Hepatocyte (in vitro differentiated cells): ENCODE results near the gene ZNF280D. TPM values are rescaled to one million over a fixed set of nuclear protein-coding genes. Genes with fewer than 3 reads are reported as not detected.

ENCODE experiments used
- DNase-seq: peaks from one replicate; pipeline ENCODE4 v3.0.0-alpha.2; 2016; ENCODE audit warnings: low spot score
- H2AFZ ChIP-seq: fragments of 200-600 bp; sonication (generic); 2 replicates; pipeline ENCODE4 v1.6.0; 2016; ENCODE audit warnings: antibody characterized with exemption, mild to moderate bottlenecking
- H3K27ac ChIP-seq: fragments of 200-600 bp; sonication (generic); 2 replicates; pipeline ENCODE4 v1.5.1; 2016; ENCODE audit warnings: mild to moderate bottlenecking
- H3K27me3 ChIP-seq: fragments of 200-600 bp; sonication (generic); 2 replicates; pipeline ENCODE4 v1.6.1; 2016
- H3K36me3 ChIP-seq: fragments of 200-600 bp; sonication (generic); replicated peaks from 2 replicates; pipeline ENCODE4 v1.5.1; 2016; ENCODE audit warnings: low read depth; ENCODE audit not compliant: insufficient read depth
- H3K4me1 ChIP-seq: fragments of 200-600 bp; sonication (generic); 2 replicates; pipeline ENCODE4 v1.5.1; 2016; ENCODE audit warnings: mild to moderate bottlenecking, moderate library complexity; ENCODE audit not compliant: insufficient read depth
- H3K4me2 ChIP-seq: fragments of 200-600 bp; sonication (generic); 2 replicates; pipeline ENCODE4 v1.6.0; 2016
- H3K4me3 ChIP-seq: fragments of 200-600 bp; sonication (generic); 2 replicates; pipeline ENCODE4 v1.5.1; 2016; ENCODE audit warnings: mild to moderate bottlenecking
- H3K79me2 ChIP-seq: fragments of 200-600 bp; sonication (generic); 2 replicates; pipeline ENCODE4 v1.6.0; 2017; ENCODE audit warnings: mild to moderate bottlenecking
- H3K9me2 ChIP-seq: fragments of 200-600 bp; sonication (generic); replicated peaks from 2 replicates; pipeline ENCODE4 v1.6.0; 2017; ENCODE audit warnings: mild to moderate bottlenecking; ENCODE audit not compliant: insufficient read depth
- H3K9me3 ChIP-seq: fragments of 200-600 bp; sonication (generic); 2 replicates; pipeline ENCODE4 v1.5.1; 2016; ENCODE audit warnings: low read depth, mild to moderate bottlenecking
- H4K20me1 ChIP-seq: fragments of 200-600 bp; sonication (generic); 2 replicates; pipeline ENCODE4 v1.6.0; 2016; ENCODE audit warnings: mild to moderate bottlenecking; ENCODE audit not compliant: insufficient read depth, poor library complexity, severe bottlenecking
- EZH2 ChIP-seq: fragments of 200-600 bp; sonication (generic); IDR thresholded peaks from 2 replicates; pipeline ENCODE4 v1.6.1; 2016; ENCODE audit warnings: antibody characterized with exemption, mild to moderate bottlenecking, borderline replicate concordance
- EZH2phosphoT487 ChIP-seq: fragments of 200-600 bp; sonication (generic); IDR thresholded peaks from one replicate; pipeline ENCODE4 v1.6.1; 2018; ENCODE audit warnings: antibody characterized with exemption, mild to moderate bottlenecking, low read depth, moderate library complexity; ENCODE audit not compliant: unreplicated experiment, severe bottlenecking
- WGBS: methylation state at CpG from one replicate; pipeline ENCODE4 v1.1.6; 2016; ENCODE audit warnings: low lambda C conversion rate; ENCODE audit errors: missing lambda C conversion rate; 5-methylcytosine and 5-hydroxymethylcytosine counted together
- polyA plus RNA-seq: library from polyadenylated mRNA; unstranded; fragments of >200 nt; fragmentation: Nextera tagmentation; extraction: Ambion mirVana; gene quantifications from 2 replicates; pipeline ENCODE4 v1.2.1, GENCODE V29; 2016
- total RNA-seq: library from RNA; depleted of rRNA; stranded (reverse); fragments of >200 nt; gene quantifications from 2 replicates; pipeline ENCODE4 v1.2.3, GENCODE V29; 2014
- TF ChIP-seq, protein P1 (sequence below): fragments of 200-600 bp; sonication (generic); IDR thresholded peaks from 2 replicates; pipeline ENCODE4 v1.5.1; 2016; ENCODE audit warnings: antibody characterized with exemption, mild to moderate bottlenecking; ENCODE audit not compliant: poor library complexity

The ZNF280D gene
- total and polyA plus RNA-seq, 2 experiments from 2014 or later, result 0.54 to 0.87 TPM

DNA sequence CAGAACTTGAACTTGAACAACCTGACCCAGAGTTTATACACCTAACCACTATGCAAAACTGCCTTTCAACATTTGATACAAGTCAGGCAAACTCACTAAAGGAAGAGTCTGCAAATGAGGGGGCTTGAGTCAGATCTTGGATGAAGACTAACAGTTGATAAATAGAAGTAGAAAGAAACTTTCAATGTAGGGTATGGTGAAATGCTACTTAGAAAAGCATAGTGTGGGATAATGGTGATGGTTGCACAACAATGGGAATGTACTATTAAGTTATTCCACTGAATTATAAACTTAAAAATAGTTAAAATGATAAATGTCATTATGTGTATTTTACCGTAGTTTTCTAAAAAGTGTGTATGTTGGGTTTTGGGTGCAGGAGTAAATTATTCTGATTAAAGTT is 19.7 kb upstream of the ZNF280D start:
- Histone ChIP-seq H3K4me1 (no peaks in the 10 kb centered on the region), H4K20me1 (no peaks in the 10 kb centered on the region), H3K27ac (no peak overlapping the region), H2AFZ (no peak overlapping the region), H3K9me3 (no peaks in the 10 kb centered on the region), H3K79me2 (no peaks in the 10 kb centered on the region), H3K4me2 (no peak overlapping the region), H3K36me3 (no peaks in the 10 kb centered on the region), H3K4me3 (no peak overlapping the region), H3K9me2 (no peaks in the 10 kb centered on the region), H3K27me3 (no peaks in the 10 kb centered on the region)
- no peak for TF ChIP-seq EZH2
- TF ChIP-seq EZH2phosphoT487, result no peak
- TF ChIP-seq, protein P1, sequence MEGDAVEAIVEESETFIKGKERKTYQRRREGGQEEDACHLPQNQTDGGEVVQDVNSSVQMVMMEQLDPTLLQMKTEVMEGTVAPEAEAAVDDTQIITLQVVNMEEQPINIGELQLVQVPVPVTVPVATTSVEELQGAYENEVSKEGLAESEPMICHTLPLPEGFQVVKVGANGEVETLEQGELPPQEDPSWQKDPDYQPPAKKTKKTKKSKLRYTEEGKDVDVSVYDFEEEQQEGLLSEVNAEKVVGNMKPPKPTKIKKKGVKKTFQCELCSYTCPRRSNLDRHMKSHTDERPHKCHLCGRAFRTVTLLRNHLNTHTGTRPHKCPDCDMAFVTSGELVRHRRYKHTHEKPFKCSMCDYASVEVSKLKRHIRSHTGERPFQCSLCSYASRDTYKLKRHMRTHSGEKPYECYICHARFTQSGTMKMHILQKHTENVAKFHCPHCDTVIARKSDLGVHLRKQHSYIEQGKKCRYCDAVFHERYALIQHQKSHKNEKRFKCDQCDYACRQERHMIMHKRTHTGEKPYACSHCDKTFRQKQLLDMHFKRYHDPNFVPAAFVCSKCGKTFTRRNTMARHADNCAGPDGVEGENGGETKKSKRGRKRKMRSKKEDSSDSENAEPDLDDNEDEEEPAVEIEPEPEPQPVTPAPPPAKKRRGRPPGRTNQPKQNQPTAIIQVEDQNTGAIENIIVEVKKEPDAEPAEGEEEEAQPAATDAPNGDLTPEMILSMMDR, result no peak
- 94% methylated on average over 1 of the region's 1 CpG for WGBS
- no peak for DNase-seq

DNA sequence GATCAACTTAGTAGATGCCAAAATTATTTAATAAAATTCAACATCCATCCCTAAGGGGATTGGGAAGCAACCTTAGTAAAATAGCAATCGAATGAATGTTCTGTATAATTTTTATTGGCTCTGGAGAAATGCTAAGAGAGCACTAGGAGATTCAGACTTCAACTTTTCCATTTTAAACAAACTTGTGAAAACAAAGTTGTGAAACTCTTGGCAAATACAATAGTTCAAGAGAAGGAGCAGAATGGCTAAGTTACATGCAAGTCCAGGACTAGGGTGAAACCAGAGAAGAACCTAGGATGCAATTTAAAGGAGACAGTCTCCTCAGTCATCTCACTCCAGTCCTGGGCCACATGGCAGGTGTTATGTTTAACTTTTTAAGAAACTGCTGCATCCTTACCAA is 16.7 kb upstream of the ZNF280D start:
- no peaks in the 10 kb centered on the region for H3K79me2 ChIP-seq
- H3K4me1 ChIP-seq, result no peaks in the 10 kb centered on the region
- no peaks in the 10 kb centered on the region for H3K9me2 ChIP-seq
- H3K9me3 ChIP-seq, result no peaks in the 10 kb centered on the region
- no peaks in the 10 kb centered on the region for H4K20me1 ChIP-seq
- TF ChIP-seq EZH2phosphoT487 (no peak), EZH2 (no peak)
- TF ChIP-seq, protein P1, result no peak
- 86% methylated on average over 1 of the region's 1 CpG for WGBS
- H2AFZ ChIP-seq, result no peak overlapping the region
- no peaks in the 10 kb centered on the region for H3K36me3 ChIP-seq
- no peaks in the 10 kb centered on the region for H3K27me3 ChIP-seq
- no peak overlapping the region for H3K27ac ChIP-seq
- DNase-seq, result no peak
- no peak overlapping the region for H3K4me3 ChIP-seq
- H3K4me2 ChIP-seq, result no peak overlapping the region

DNA sequence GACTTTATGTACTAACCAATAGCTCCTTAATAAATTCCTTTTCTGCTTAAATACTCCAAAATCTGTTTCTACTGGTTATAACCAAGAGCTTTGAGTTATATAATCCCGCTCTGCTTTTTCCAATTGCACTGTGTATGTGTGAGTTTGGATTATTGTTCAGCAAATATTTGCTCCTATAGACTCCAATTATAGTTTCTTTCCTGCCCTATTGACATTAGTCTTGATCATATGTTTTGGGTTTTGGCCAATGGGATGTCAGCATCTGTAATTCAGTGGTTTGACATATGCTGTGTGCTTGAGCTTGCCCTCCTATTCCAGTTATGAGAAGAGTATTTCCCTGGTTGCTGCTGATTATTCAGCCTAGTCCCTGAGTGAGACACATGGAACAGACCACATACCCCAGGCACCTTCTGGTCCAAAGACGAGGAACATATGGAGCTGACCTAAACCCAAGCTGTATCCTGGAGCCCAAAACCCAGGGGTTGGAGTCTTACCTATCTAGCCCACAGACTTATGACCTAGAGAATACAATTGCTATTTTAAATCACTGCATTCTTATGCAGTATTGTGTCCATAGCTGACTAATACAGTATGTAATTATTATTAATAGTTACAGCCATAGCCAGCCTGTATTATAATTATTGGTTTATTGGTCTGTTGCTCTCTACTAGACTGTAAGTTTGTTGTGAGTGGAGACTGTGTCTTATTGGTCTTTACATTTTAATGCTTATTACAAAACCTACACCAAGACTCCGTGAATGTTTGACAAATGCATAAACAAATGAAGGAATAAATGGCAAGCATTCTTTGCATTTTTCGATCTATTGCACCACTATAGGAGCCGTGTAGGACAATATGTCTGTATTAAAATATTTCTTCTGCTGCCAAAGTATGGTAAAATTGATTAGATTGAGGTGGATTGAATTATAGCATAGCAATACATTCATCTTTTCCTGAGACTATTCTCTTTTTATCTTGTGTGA is 11.7 kb upstream of the ZNF280D start:
- H3K4me2 ChIP-seq, result no peak overlapping the region
- H3K9me3 ChIP-seq, result no peaks in the 10 kb centered on the region
- no peak overlapping the region for H2AFZ ChIP-seq
- no peak overlapping the region for H3K27ac ChIP-seq
- H4K20me1 ChIP-seq, result no peaks in the 10 kb centered on the region
- no peaks in the 10 kb centered on the region for H3K79me2 ChIP-seq
- H3K36me3 ChIP-seq, result no peaks in the 10 kb centered on the region
- H3K4me1 ChIP-seq, result no peaks in the 10 kb centered on the region
- no peaks in the 10 kb centered on the region for H3K9me2 ChIP-seq
- no peak overlapping the region for H3K4me3 ChIP-seq
- WGBS, result 75% methylated on average over 5 of the region's 5 CpGs
- no peak for DNase-seq
- no peaks in the 10 kb centered on the region for H3K27me3 ChIP-seq
- no peak for TF ChIP-seq EZH2phosphoT487
- TF ChIP-seq, protein P1, result no peak
- no peak for TF ChIP-seq EZH2
